Activated T-cell treated with anti-CD3 and anti-CD28 coated beads for 4 hours (primary cell): ENCODE data around the gene IBTK.
"Not testable (repeated sequence)": the region's sequence is repeated elsewhere in the genome, so short reads cannot be mapped to it uniquely, and the experiment has no call there.

Experiments
- DNase-seq: peaks from one replicate; pipeline ENCODE4 v3.0.0-alpha.2; 2020

Gene IBTK

DNA sequence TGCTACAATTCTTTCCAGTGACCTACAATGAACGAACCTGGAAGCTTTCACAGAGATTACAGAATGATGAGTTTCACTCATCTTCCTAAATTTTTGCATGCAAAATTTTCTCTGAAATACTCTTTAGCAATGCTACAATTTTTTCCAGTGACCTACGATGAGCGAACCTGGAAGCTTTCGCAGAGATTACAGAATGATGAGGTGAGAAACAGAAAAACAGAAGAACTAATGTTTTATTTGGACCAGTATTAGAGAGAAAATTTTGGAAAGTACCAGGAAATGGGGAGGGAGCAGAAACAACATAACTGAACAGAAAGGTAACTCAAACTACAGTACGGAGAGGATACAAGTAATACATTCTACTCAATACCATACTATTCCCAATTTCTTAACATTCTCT lies 75.0 kb downstream of the IBTK start:
- no peak for DNase-seq

DNA sequence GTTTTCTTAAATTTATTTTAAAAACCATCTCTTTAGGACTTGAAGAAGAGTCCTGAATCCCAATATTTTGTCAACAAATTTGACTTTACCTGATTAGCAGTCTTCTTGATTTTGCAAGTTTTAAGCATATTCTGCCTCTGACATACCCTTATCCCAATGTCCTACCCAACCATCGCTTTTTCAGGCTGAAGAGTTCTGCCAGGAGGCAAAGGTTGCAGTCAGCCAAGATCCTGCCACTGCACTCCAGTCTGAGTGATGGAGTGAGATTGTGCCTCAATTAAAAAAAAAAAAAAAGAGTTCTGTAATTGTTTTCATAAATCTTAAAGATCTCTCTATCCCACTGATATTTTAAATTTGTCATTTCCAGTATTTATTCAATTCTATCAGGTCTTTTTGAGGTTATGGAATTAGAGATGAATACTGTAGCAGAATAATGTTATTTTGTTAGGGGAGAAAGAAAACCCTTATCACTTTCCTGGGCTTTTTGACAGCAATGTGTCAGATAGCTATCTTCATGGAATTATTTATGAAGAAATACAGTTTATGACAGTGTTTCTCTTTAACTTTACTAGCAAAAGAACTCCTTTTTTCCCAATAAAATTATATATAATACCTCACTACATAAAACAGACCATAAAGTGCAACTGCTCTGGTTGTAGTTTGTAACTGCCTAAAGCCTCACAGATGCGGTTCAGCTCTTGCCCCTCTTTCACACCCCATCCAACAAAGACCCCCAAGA lies 78.2 kb downstream of the IBTK start:
- no peak for DNase-seq

DNA sequence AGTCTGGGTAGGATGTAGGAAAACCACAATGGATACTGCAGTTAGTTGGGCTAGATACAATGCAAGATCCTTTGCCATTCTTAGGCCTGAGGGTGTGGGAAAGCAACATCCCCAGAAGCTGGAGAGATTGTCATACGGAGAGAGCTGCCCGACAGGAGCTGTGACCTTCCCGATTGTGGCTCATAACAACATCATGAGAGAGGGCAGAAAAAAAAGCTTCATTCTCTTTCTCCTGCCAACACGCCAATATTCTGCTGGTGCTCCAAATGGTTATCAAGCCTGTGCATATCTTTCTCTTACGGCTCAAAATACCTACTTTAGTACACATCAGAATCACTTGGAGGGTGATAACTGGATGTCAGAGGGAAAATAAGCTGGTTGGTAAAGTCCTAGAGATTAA lies 81.1 kb downstream of the IBTK start:
- no peak for DNase-seq

DNA sequence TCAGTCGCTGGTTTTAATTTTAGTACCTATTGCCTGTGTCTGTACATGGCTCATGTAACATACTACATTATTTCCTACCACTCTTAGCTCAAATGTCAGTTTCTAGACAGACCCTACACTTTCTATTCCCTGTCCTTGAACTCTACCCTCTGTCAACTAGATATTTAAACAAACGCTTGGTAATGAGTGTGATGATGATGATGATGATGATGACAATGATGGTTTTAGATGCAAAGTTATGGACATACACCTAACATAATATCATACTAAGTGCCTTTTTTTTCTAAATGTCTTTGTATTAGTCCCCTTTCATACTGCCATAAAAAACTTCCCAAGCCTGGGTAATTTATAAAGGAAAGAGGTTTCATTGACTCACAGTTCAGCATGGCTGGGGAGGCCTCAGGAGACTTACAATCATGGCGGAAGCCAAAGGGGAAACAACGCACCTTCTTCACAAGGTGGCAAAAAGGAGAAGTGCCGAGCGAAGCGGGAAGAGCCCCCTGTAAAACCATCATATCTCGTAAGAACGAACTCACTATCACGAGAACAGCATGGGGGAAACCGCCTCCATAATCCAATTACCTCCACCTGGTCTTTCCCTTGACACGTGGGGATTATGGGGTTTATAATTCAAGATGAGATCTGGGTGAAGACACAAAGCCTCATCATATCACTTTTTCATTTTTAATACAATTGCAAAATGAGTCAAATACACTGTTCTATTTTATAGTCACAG lies 87.1 kb downstream of the IBTK start:
- DNase-seq = no peak

DNA sequence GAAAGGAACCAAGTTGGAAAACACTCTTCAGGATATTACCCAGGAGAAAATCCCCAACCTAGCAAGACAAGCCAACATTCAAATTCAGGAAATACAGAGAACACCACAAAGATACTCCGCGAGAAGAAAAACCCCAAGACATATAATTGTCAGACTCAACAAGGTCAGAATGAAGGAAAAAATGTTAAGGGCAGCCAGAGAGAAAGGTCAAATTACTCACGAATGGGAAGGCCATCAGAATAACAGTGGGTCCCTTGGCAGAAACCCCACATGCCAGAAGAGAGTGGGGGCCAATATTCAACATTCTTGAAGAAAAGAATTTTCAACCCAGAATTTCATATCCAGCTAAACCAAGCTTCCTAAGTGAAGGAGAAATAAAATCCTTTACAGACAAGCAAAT lies 94.8 kb downstream of the IBTK start:
- DNase-seq = not testable (repeated sequence)

DNA sequence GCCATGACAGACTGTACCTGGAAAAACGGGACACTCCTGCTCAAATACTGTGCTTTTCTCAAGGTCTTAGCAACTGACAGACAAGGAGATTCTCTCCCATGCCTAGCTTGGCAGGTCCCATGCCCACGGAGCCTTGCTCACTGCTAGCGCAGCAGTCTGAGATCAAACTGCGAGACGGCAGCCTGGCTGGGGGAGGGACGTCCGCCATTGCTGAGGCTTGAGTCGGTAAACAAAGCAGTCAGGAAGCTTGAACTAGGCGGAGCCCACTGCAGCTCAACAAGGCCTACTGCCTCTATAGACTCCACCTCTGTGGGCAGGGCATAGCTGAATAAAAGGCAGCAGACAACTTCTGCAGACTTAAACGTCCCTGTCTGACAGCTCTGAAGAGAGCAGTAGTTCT lies 96.4 kb downstream of the IBTK start:
- DNase-seq = not testable (repeated sequence)

DNA sequence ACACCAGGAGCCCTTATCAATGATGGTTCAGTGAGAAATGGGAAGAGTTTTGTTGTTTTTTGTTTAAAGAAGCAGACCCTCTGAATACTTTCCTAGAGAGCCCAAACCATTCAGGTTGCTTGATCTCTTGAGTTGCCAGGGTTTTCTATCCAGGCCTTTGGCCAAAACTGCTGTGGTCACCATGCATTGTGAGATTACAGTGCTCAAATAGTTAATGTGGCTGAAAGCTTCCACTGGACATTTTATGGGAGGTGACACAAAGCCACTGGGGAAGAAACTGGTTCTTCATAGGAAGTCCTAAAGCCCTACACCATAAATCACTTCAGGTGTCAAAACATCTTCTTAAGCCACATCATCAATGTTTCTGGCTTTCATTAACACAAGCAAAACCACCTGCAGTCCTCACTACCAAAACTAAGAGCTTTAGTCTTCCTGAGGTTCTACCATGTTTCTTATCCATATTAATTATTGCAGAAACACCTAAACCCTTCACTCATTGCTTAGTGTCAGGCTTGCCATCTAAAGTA lies 101.6 kb downstream of the IBTK start:
- no peak for DNase-seq

DNA sequence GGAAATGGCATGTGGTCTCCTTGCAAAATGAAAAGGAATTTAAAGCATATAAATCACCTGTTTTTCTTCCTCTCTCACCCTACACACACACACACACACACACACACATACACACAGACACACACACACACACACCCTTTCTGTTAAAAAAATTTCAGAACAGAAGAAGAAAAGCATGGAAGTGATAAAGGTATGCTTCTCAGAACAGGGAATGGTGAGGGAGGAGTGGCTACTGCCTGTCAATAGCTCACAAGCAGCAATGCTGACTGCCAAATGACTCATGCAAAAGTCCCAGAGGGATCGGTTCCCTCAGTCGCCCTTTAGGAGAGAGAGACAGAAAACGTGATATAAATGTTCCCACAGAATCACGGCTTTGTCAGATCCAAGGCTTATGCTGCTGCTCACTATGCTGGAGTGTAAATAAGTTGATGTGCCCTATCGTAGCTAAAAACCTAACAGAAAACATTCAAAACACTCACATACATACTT lies 102.6 kb downstream of the IBTK start:
- no peak for DNase-seq

DNA sequence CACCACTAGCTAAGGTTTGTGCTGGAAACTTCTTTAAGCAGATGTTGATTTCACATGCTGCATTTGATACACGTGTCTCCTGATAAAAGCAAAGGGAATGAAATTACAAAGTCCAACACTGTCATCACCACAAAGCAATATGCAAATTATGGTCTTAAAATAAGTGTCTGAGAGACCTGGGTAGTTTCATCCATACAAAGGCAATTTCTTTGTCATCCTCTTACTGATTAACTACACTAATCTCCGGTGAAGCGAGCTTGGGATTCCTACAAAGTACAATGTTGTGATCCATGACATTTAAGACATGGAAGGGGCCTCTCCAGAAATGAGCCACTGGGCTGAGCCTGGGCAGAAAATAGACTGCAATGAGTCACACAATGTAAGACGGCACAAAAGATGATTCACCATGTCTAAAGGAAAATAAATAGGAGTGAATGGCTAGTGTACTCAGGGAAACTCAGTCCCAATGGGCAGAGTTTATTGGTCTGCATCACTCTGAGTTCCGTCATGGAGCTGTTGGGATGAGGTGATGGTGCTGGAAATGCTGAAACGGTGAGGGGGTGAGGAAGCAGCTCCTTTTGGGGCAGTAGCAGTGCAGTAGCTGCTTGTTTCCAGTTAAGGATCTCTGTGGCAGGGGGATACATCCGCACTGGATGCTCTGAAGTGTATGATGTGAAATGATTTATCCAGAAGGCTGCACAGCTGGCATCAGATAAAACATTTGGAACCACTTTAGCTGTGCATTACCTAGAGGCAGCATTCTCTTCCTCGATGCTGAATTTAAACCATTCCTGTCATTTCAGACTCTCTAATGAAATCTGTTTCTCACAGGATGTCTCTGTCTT lies 103.3 kb downstream of the IBTK start:
- no peak for DNase-seq

DNA sequence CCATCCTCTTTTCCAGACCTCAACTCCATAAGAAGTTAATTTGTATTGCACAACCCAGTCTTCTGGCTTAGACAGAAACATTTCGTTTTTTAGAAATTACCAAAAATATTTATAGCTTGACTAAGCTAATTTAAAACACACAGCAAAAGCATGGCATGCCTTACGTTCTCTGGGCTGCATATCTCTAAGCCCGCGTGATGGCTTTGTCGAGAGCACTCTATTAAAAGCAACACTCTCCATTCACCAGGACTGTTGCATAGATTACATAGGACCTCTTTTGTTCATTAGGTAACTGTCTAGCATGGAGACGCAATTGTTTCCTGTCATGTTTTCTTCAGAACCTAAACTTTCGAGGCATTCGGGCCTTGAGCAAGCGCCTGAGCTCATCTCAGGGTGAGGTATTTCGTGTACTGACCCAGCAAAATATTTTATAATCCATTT lies 104.5 kb downstream of the IBTK start:
- no peak for DNase-seq

DNA sequence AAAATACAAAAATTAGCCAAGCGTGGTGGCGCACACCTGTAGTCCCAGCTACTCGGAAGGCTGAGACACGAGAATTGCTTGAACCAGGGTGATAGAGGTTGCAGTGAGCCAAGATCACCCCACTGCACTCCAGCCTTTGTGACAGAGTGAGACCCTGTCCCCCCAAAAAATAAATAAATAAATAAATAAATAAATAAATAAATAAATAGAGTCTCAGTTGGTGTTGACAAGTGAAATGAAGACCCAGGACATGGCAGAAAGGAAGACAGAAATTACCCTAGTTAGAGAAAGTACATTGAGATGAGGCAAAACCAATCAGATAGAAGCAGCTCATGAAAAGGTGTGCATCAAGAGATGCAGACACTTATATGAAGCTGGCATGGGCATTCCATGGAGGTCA lies 105.0 kb downstream of the IBTK start:
- no peak for DNase-seq

DNA sequence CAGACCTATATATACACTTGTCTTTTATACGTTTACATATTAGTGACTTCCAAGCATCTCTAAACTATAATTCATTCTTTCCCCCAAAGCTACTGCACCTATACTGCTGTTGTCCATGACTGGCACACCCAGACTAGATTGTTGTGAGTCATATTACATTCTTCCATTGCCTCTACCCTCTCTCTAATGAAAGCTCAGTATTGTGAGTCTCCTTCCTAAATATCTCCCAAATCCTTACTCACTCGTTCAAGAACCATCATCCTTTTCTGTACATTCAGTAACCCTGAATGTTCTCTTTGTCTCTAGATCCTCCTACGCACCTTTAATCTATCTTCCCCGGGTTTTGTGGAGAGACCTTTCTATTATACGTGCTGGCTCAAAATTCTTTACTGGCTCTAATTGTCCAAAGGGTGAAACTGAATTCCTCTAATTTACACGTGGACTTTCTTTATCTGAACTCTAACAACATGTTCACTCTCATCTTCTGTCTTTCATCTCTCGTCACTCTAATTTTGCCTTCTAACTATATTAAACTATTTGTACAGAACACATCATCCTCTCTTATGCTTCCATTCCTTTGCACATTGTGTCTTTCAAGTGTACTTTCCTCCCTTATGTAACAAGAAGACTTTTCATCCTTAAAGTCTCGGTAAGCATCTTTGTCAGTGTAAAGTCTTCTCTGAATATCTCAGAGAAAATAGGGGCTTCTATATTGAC lies 109.3 kb downstream of the IBTK start:
- DNase-seq = no peak

DNA sequence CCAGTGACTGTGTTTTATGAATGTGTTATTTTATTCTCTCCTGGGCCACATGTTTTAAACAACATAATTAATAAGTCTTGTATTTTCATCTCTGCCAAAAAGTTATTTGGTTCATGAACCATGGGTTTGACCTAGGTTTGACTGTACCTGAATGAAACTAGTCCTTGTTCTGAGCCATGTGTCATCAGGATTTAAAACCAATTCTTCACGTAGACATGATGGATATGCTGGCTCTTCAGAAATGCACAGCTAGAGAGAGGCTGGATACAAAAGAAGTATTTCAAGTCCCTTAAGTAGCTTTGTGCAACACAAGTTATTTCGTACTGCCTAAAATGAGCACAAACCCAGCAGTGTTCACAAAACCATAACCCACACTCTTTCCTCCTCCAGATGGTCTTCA lies 116.1 kb downstream of the IBTK start:
- DNase-seq = no peak

DNA sequence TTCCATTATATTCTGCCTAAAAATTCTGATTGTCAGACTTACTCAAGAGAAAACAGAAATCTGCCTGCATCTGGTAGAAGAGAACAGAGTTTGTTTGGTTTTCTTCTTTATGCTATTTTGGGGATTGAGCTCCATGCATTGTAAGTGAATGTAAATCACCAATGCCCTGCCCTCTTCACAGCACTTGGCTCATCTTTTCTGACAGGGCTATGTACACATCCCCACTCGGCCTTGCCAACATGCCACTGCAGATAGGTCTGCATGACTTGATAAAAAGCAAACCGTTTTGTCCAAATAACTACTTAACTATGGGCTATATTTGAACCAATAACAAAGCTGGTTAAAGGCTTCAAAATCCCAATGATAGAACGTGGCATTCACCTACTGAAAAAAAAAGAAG lies 117.7 kb downstream of the IBTK start:
- DNase-seq = no peak

DNA sequence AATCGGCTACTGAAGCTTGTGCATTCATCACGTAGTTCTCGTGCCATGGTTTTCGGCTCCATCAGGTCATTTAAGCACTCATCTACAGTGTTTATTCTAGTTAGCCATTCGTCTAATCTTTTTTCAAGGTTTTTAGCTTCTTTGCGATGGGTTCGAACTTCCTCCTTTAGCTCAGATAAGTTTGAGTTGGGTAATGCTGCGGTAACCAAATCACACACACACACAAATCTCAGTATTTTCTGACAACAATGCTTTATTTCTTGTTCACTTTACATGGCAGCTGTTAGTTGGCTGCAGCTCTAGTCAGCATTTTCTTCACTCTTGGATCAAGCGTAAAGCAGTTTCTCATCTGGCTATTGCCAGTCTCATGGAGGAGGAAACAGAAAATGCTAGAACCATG lies 118.6 kb downstream of the IBTK start:
- not testable (repeated sequence) for DNase-seq

DNA sequence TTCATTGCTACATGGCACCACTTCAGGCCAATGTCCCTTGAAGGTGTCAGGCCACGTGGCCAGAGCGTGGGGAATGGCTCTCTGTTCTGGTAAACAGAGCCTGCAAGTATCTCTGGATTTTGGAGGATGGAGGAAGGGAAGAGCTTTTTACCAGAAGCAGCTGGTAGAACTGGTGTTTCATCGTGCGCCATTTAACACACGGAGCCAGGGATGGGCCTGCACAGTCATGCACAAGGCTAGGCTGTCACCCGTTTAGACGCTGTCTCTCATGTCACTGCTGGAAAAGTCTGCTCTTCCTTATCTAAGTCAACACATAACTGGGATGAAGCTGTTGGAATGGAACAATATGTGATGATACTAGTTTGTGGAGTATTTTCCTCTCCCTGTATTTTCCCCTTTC lies 123.9 kb downstream of the IBTK start:
- DNase-seq = no peak
